HepG2 (cell line): ENCODE results near the gene MDM4. TPM values are rescaled to one million over a fixed set of nuclear protein-coding genes. Genes with fewer than 3 reads are reported as not detected.

Experiments used
- ATAC-seq: fragments of 200-7000 bp; cut with Tn5 transposase; 3 replicates; pipeline ENCODE4 v1.9.1; 2020; ENCODE audit warnings: mild to moderate bottlenecking, moderate library complexity
- BruUV-seq: library from RNA; stranded (reverse); fragments of 400-500 nt; replicated peaks from 2 replicates; lab custom pipeline; 2021; lab: Mats Ljungman, UMichigan
- CTCF ChIA-PET: fragments of 300-600 bp; formaldehyde crosslinking; extraction: SDS; loops from one replicate; lab custom pipeline; 2021; ENCODE audit warnings: low total read pairs, inconsistent platforms, low intra/inter-chr PET ratio; lab: Yijun Ruan, JAX
- POLR2A ChIA-PET: fragments of 350-600 bp; sonication (Branson Sonifier 250); formaldehyde crosslinking; loops from one replicate; lab custom pipeline; 2020; ENCODE audit warnings: antibody characterized with exemption, inconsistent platforms; lab: Yijun Ruan, JAX
- DNase-seq: peaks from one replicate; pipeline ENCODE4 v3.0.0-alpha.2; 2015; ENCODE audit warnings: low spot score
- FAIRE-seq: peaks from 3 replicates; lab custom pipeline; 2011; peaks lifted over from hg19 to GRCh38; lab: Jason Lieb, UNC
- H2AFZ ChIP-seq: one replicate; pipeline ENCODE4 v1.6.1; 2011; ENCODE audit warnings: low read length, inconsistent platforms
- H3K27ac ChIP-seq: fragments of 300-600 bp; 3 replicates; pipeline ENCODE4 v1.8.0; 2011; ENCODE audit warnings: mixed run types, mild to moderate bottlenecking, mixed read lengths, low read length, inconsistent platforms; ENCODE audit not compliant: insufficient read depth; ENCODE audit errors: extremely low read length
- H3K27me3 ChIP-seq, 2 experiments: fragments of 200-600 bp in 1 of 2; 2 replicates in 1 of 2; 3 replicates in 1 of 2; pipeline versions ENCODE4 v1.6.0 to v1.8.0; 2011; ENCODE audit warnings: low read length in 2 of 2, mild to moderate bottlenecking in 2 of 2, moderate library complexity in 2 of 2, inconsistent platforms in 1 of 2; ENCODE audit not compliant: insufficient read depth in 2 of 2, control insufficient read depth in 1 of 2
- H3K36me3 ChIP-seq, 2 experiments: fragments of 200-600 bp in 1 of 2; replicated peaks in 1 of 2; 2 replicates in 1 of 2; 3 replicates in 1 of 2; pipeline versions ENCODE4 v1.5.1 to v1.8.0; 2011; ENCODE audit warnings: low read length in 2 of 2, inconsistent platforms in 1 of 2; ENCODE audit not compliant: insufficient read depth in 2 of 2, control insufficient read depth in 1 of 2
- H3K4me1 ChIP-seq: 2 replicates; pipeline ENCODE4 v1.5.1; 2012; ENCODE audit warnings: low read length, inconsistent platforms; ENCODE audit not compliant: insufficient read depth
- H3K4me2 ChIP-seq: 2 replicates; pipeline ENCODE4 v1.6.0; 2011; ENCODE audit warnings: low read depth, low read length, inconsistent platforms
- H3K4me3 ChIP-seq, 3 experiments: fragments of 200-600 bp in 1 of 3; sonication (generic), shearing (Covaris generic) in 1 of 3; replicated peaks in 1 of 3; 2 replicates each; pipeline ENCODE4 v1.5.1; 2011 to 2016; ENCODE audit warnings: low read length in 3 of 3, inconsistent platforms in 2 of 3, low read depth in 2 of 3, mild to moderate bottlenecking in 2 of 3, control low read depth in 1 of 3, mixed read lengths in 1 of 3; ENCODE audit not compliant: insufficient read depth in 1 of 3
- H3K79me2 ChIP-seq: one replicate; pipeline ENCODE4 v1.6.1; 2011; ENCODE audit warnings: low read length, inconsistent platforms; ENCODE audit not compliant: insufficient read depth
- H3K9ac ChIP-seq: 2 replicates; pipeline ENCODE4 v1.6.0; 2011; ENCODE audit warnings: mild to moderate bottlenecking, low read depth, low read length, inconsistent platforms; ENCODE audit not compliant: insufficient read depth
- H3K9me3 ChIP-seq: 2 replicates; pipeline ENCODE4 v1.5.1; 2012; ENCODE audit warnings: mild to moderate bottlenecking, low read length
- H4K20me1 ChIP-seq: 2 replicates; pipeline ENCODE4 v1.6.0; 2011; ENCODE audit warnings: inconsistent platforms, mild to moderate bottlenecking, low read length, moderate library complexity; ENCODE audit not compliant: insufficient read depth
- BCLAF1 ChIP-seq: fragments of 450-650 bp; IDR thresholded peaks from 2 replicates; pipeline ENCODE4 v1.6.1; 2017; ENCODE audit warnings: mild to moderate bottlenecking
- ELF4 ChIP-seq: sonication (generic); formaldehyde crosslinking; IDR thresholded peaks from 2 replicates; pipeline ENCODE4 v1.5.0; 2020; ENCODE audit warnings: missing genetic modification reagents, mild to moderate bottlenecking, moderate library complexity, borderline replicate concordance
- GZF1 ChIP-seq: sonication (generic); formaldehyde crosslinking; IDR thresholded peaks from 2 replicates; pipeline ENCODE4 v1.5.1; 2020; ENCODE audit warnings: mild to moderate bottlenecking, missing genetic modification reagents
- KDM1A ChIP-seq: IDR thresholded peaks from 2 replicates; pipeline ENCODE4 v1.6.1; 2016; ENCODE audit warnings: missing compliant biosample characterization
- MED1 ChIP-seq: sonication (generic); formaldehyde crosslinking; IDR thresholded peaks from 2 replicates; pipeline ENCODE4 v1.4.0; 2020; ENCODE audit warnings: missing genetic modification reagents
- TBP ChIP-seq: sonication (generic); formaldehyde crosslinking; IDR thresholded peaks from 2 replicates; pipeline ENCODE4 v1.5.0; 2020; ENCODE audit warnings: missing genetic modification reagents
- ZBTB4 ChIP-seq: sonication (generic); formaldehyde crosslinking; IDR thresholded peaks from 2 replicates; pipeline ENCODE4 v1.4.0; 2020; ENCODE audit warnings: missing genetic modification reagents, mild to moderate bottlenecking, borderline replicate concordance
- ZNF350 ChIP-seq: sonication (generic); formaldehyde crosslinking; IDR thresholded peaks from 2 replicates; pipeline ENCODE4 v1.4.0; 2020; ENCODE audit warnings: mild to moderate bottlenecking, low read depth, missing genetic modification reagents, borderline replicate concordance
- ZNF460 ChIP-seq: sonication (generic); formaldehyde crosslinking; IDR thresholded peaks from 2 replicates; pipeline ENCODE4 v1.5.1; 2020; ENCODE audit warnings: missing genetic modification reagents, mild to moderate bottlenecking, borderline replicate concordance
- WGBS: methylation state at CpG from one replicate; pipeline ENCODE4 v1.1.6; 2017; ENCODE audit warnings: low lambda C conversion rate; 5-methylcytosine and 5-hydroxymethylcytosine counted together
- in situ Hi-C: cut with HindIII; loops from 2 replicates; pipeline ENCODE4 v1.10.0; 2017; ENCODE audit warnings: low pct_unique_long_range_greater_than_20kb; ENCODE audit not compliant: extremely low pct_ligation_motif_present
- intact Hi-C: fragments of 100-400 bp; cut with micrococcal nuclease; formaldehyde crosslinking; loops from one replicate; pipeline ENCODE4 v1.10.0; 2022; ENCODE audit not compliant: unreplicated experiment
- polyA plus RNA-seq, 8 experiments: library from polyadenylated mRNA; depleted of rRNA in 3 of 8; stranded (reverse) in 7 of 8; unstranded in 1 of 8; fragments of >200 nt; fragmentation: Illumina TruSeq in 4 of 8; extraction: Trizol in 4 of 8; gene quantifications; 2 replicates each; pipeline versions ENCODE4 v1.2.1 to v1.2.3, GENCODE V29; 2011 to 2016; ENCODE audit warnings: low read depth in 4 of 8, missing spikeins in 1 of 8, mixed read lengths in 1 of 8; ENCODE audit not compliant: insufficient read depth in 1 of 8
- total RNA-seq, 5 experiments: library from RNA; depleted of rRNA; stranded (reverse); fragments of >200 nt; fragmentation: Illumina TruSeq; extraction: Trizol; gene quantifications; 2 replicates each; pipeline ENCODE4 v1.2.3, GENCODE V29; 2016; ENCODE audit warnings: low read depth in 1 of 5

The MDM4 gene
- total and polyA plus RNA-seq, 2 of the 13 experiments (the other 11 are each of a cell fraction or from before 2014, with no cell fraction given): 14.9 to 19.0 TPM

- TF ChIP-seq MED1 (CRISPR knock-in tag) (no peak), ELF4 (CRISPR knock-in tag) (no peak)
These were observed 48.0 kb upstream of the MDM4 start (continued) for GRCh38 chr1:204468206-204468605.

GRCh38 chr1:204468766-204469302 lies 47.4 kb upstream of the MDM4 start:
- BruUV-seq: no TSS peak
- Histone ChIP-seq H3K9me3 (no peaks in the 10 kb centered on the region), H3K27ac (no peak overlapping the region), H3K9ac (no peak overlapping the region), H2AFZ (no peak overlapping the region), H3K4me2 (no peak overlapping the region), H3K36me3 (peaks cover 3 to 5% of the 10 kb centered on the region in 2 experiments; a peak in 1 of 5 replicates), H3K27me3 (no peaks in the 10 kb centered on the region), H3K79me2 (no peaks in the 10 kb centered on the region), H4K20me1 (no peaks in the 10 kb centered on the region), H3K4me3 (no peak overlapping the region), H3K4me1 (no peaks in the 10 kb centered on the region)
- POLR2A ChIA-PET: no interaction called here
- intact Hi-C loops (no loop called here), in situ Hi-C loops (no loop called here)
- TF ChIP-seq ZBTB4: no peak
- TF ChIP-seq TBP (CRISPR knock-in tag): no peak
- TF ChIP-seq BCLAF1: no peak
- no peak for TF ChIP-seq KDM1A
- no peak for TF ChIP-seq ZNF350
- TF ChIP-seq GZF1 (CRISPR knock-in tag): no peak
- TF ChIP-seq ZNF460: no peak
- CTCF ChIA-PET: no interaction called here
- ATAC-seq: no peak
- FAIRE-seq: no peak
- no peak for DNase-seq
- whole genome bisulfite sequencing: 89% methylated on average over 13 of the region's 18 CpGs
